Small intestine (tissue), 16 donors: ENCODE measurements around the gene RPS4Y2. TPM values are rescaled to one million over a fixed set of nuclear protein-coding genes. Genes with fewer than 3 reads are reported as not detected.

Experiments
- DNase-seq, 2 donors: peaks; one replicate each; pipeline versions ENCODE4 v3.0.0 to v3.0.0-alpha.2; 2013
- FAIRE-seq: peaks from 2 replicates; lab custom pipeline; 2012; peaks lifted over from hg19 to GRCh38; lab: Jason Lieb, UNC
- H3K27ac ChIP-seq, 3 donors: one replicate each; pipeline ENCODE4 v1.5.1; 2013; ENCODE audit warnings: low read length in 2 of 3, mild to moderate bottlenecking in 2 of 3, control low read depth in 1 of 3, inconsistent platforms in 1 of 3, low read depth in 1 of 3, moderate library complexity in 1 of 3
- H3K27me3 ChIP-seq, 3 donors: one replicate each; pipeline ENCODE4 v1.6.1; 2013; ENCODE audit warnings: low read length in 3 of 3, inconsistent platforms in 1 of 3; ENCODE audit not compliant: control insufficient read depth in 3 of 3, insufficient read depth in 3 of 3
- H3K36me3 ChIP-seq, 3 donors: one replicate each; pipeline ENCODE4 v1.6.1; 2013; ENCODE audit warnings: low read length in 3 of 3, inconsistent platforms in 1 of 3, low read depth in 1 of 3, mild to moderate bottlenecking in 1 of 3, moderate library complexity in 1 of 3; ENCODE audit not compliant: control insufficient read depth in 3 of 3, insufficient read depth in 2 of 3
- H3K4me1 ChIP-seq, 3 donors: one replicate each; pipeline ENCODE4 v1.6.1; 2013; ENCODE audit warnings: low read length in 2 of 3, inconsistent platforms in 1 of 3, low read depth in 1 of 3, mild to moderate bottlenecking in 1 of 3, moderate library complexity in 1 of 3; ENCODE audit not compliant: control insufficient read depth in 3 of 3, insufficient read depth in 2 of 3
- H3K4me3 ChIP-seq, 3 donors: one replicate each; pipeline ENCODE4 v1.5.1; 2013; ENCODE audit warnings: low read length in 3 of 3, control low read depth in 1 of 3, inconsistent platforms in 1 of 3, low read depth in 1 of 3, mild to moderate bottlenecking in 1 of 3, moderate library complexity in 1 of 3
- H3K9me3 ChIP-seq, 2 donors: one replicate each; pipeline ENCODE4 v1.6.1; 2013; ENCODE audit warnings: low read depth in 1 of 2, low read length in 1 of 2; ENCODE audit not compliant: control insufficient read depth in 2 of 2, insufficient read depth in 1 of 2
- WGBS, 3 donors: extraction: QIAGEN DNeasy Blood & Tissue Kit; methylation state at CpG; one replicate each; pipeline ENCODE4 v1.1.7; 2013; 5-methylcytosine and 5-hydroxymethylcytosine counted together
- long read RNA-seq, 10 donors: transcript quantifications; one replicate each; lab custom pipeline, GENCODE V29; 2026
- polyA plus RNA-seq, 4 donors: library from polyadenylated mRNA; stranded (reverse) in 3 of 4; unstranded in 1 of 4; fragments of 200-250 nt in 3 of 4; fragments of 120-200 nt in 1 of 4; gene quantifications; one replicate each; pipeline versions ENCODE4 v1.2.1 to v1.2.3, GENCODE V29; 2013
- donor health status: healthy with polysubstance abuse.
- donor health status: control.
- donor health status: control.
- donor health status: Bipolar disorder and iron deficiency.
- donor health status: healthy.

RPS4Y2 gene
- polyA plus RNA-seq = not detected
- long read RNA-seq, donor 1 = 0 reads
- long read RNA-seq, donor 2 = 0 reads
- long read RNA-seq, donor 3 = 0 reads
- long read RNA-seq, donor 4 = 0 reads
- long read RNA-seq, donor 5 = 0 reads
- long read RNA-seq, donor 6 = 0 reads
- long read RNA-seq, donor 7 = 0 reads
- long read RNA-seq, donor 8 = 0 reads
- long read RNA-seq, donor 9 = 0 reads
- long read RNA-seq, donor 10 = 0 reads

GRCh38 chrY:20755808-20756207 is at the start of gene RPS4Y2:
RPS4Y2 (plus strand) TSS chrY:20756108; CDS start chrY:20756164, 56 bp downstream.
- FAIRE-seq = no peak

GRCh38 chrY:20714391-20714790 is 41.5 kb upstream of the RPS4Y2 start:
- H3K27ac ChIP-seq = no peak overlapping the region
- WGBS, 3 donors = 84 to 88% methylated on average over 4 of the region's 4 CpGs; no CpG with 5 or more reads in 1 of the 3 donors
- H3K4me3 ChIP-seq = no peak overlapping the region
- no peak for DNase-seq
- FAIRE-seq = no peak
- H3K27me3 ChIP-seq = no peaks in the 10 kb centered on the region
- H3K4me1 ChIP-seq = no peaks in the 10 kb centered on the region
- H3K36me3 ChIP-seq = no peaks in the 10 kb centered on the region
- H3K9me3 ChIP-seq = no peaks in the 10 kb centered on the region

More at GRCh38 chrY:20755808-20756207, at the start of gene RPS4Y2:
- H3K4me1 ChIP-seq = no peaks in the 10 kb centered on the region
- H3K27me3 ChIP-seq = no peaks in the 10 kb centered on the region
- no peaks in the 10 kb centered on the region for H3K36me3 ChIP-seq
- H3K9me3 ChIP-seq = no peaks in the 10 kb centered on the region
- WGBS, 3 donors = 92 to 93% methylated on average over 20 of the region's 20 CpGs; no CpG with 5 or more reads in 1 of the 3 donors
- H3K4me3 ChIP-seq = no peak within 1 kb of the TSS
- H3K27ac ChIP-seq = no peak within 1 kb of the TSS
- no peak for DNase-seq

GRCh38 chrY:20726184-20726907 is 29.6 kb upstream of the RPS4Y2 start:
- Histone ChIP-seq H3K27me3 (no peaks in the 10 kb centered on the region), H3K36me3 (no peaks in the 10 kb centered on the region), H3K27ac (no peak overlapping the region), H3K9me3 (no peaks in the 10 kb centered on the region), H3K4me1 (no peaks in the 10 kb centered on the region), H3K4me3 (no peak overlapping the region)
- FAIRE-seq (no peak), DNase-seq (no peak)
- WGBS, 3 donors = 76 to 83% methylated on average over 11 of the region's 11 CpGs; no CpG with 5 or more reads in 1 of the 3 donors

GRCh38 chrY:20735200-20735599 is 20.7 kb upstream of the RPS4Y2 start:
- no peak for FAIRE-seq

GRCh38 chrY:20739806-20740205 is 16.1 kb upstream of the RPS4Y2 start:
- no peaks in the 10 kb centered on the region for H3K4me1 ChIP-seq
- WGBS, 3 donors = 37 to 71% methylated on average over 3 of the region's 3 CpGs; no CpG with 5 or more reads in 1 of the 3 donors
- no peak for DNase-seq
- H3K27ac ChIP-seq = no peak overlapping the region
- H3K4me3 ChIP-seq = no peak overlapping the region
- no peaks in the 10 kb centered on the region for H3K36me3 ChIP-seq
- H3K9me3 ChIP-seq = peaks cover 0 to 6% of the 10 kb centered on the region in 2 donors
- no peaks in the 10 kb centered on the region for H3K27me3 ChIP-seq
- FAIRE-seq = no peak

More at GRCh38 chrY:20735200-20735599, 20.7 kb upstream of the RPS4Y2 start:
- peaks cover 0 to 2% of the 10 kb centered on the region in 2 donors for H3K9me3 ChIP-seq
- H3K27me3 ChIP-seq = no peaks in the 10 kb centered on the region
- H3K27ac ChIP-seq = no peak overlapping the region
- H3K4me1 ChIP-seq = no peaks in the 10 kb centered on the region
- no peak for DNase-seq
- H3K4me3 ChIP-seq = no peak overlapping the region
- 53 to 82% methylated on average over 1 of the region's 1 CpG; no CpG with 5 or more reads in 1 of the 3 donors for WGBS, 3 donors
- no peaks in the 10 kb centered on the region for H3K36me3 ChIP-seq

- no peaks in the 10 kb centered on the region for H3K27me3 ChIP-seq
- WGBS, 3 donors = 46 to 63% methylated on average over 4 of the region's 4 CpGs; no CpG with 5 or more reads in 1 of the 3 donors
- no peaks in the 10 kb centered on the region for H3K4me1 ChIP-seq
- no peak for FAIRE-seq
- H3K9me3 ChIP-seq = peaks cover 0 to 6% of the 10 kb centered on the region in 2 donors
- no peak overlapping the region for H3K27ac ChIP-seq
- no peaks in the 10 kb centered on the region for H3K36me3 ChIP-seq
- peak in 1 of 2 donors; percentile 29 for DNase-seq
- no peak overlapping the region for H3K4me3 ChIP-seq
Observed at GRCh38 chrY:20740609-20741008, 15.3 kb upstream of the RPS4Y2 start.

GRCh38 chrY:20745060-20745459 is 10.8 kb upstream of the RPS4Y2 start:
- Histone ChIP-seq H3K36me3 (no peaks in the 10 kb centered on the region), H3K4me1 (no peaks in the 10 kb centered on the region), H3K9me3 (peaks cover 0 to 6% of the 10 kb centered on the region in 2 donors), H3K27ac (no peak overlapping the region), H3K4me3 (no peak overlapping the region), H3K27me3 (no peaks in the 10 kb centered on the region)
- 10 to 29% methylated on average over 2 of the region's 2 CpGs; no CpG with 5 or more reads in 1 of the 3 donors for WGBS, 3 donors
- FAIRE-seq (no peak), DNase-seq (peak in 1 of 2 donors; percentile 25)

GRCh38 chrY:20746919-20747318 is 9.0 kb upstream of the RPS4Y2 start:
- no peak for DNase-seq
- H3K4me1 ChIP-seq = no peaks in the 10 kb centered on the region
- H3K4me3 ChIP-seq = no peak overlapping the region
- peaks cover 0 to 6% of the 10 kb centered on the region in 2 donors for H3K9me3 ChIP-seq
- no peaks in the 10 kb centered on the region for H3K27me3 ChIP-seq
- H3K36me3 ChIP-seq = no peaks in the 10 kb centered on the region
- no peak for FAIRE-seq
- no peak overlapping the region for H3K27ac ChIP-seq
- WGBS, 3 donors = 52 to 60% methylated on average over 2 of the region's 2 CpGs; no CpG with 5 or more reads in 1 of the 3 donors
